SK-N-DZ (cell line): ENCODE data around the gene FYTTD1.

Experiments
- DNase-seq: peaks from one replicate; pipeline ENCODE4 v3.0.0-alpha.2; 2015; ENCODE audit warnings: low spot score

FYTTD1 gene

DNA sequence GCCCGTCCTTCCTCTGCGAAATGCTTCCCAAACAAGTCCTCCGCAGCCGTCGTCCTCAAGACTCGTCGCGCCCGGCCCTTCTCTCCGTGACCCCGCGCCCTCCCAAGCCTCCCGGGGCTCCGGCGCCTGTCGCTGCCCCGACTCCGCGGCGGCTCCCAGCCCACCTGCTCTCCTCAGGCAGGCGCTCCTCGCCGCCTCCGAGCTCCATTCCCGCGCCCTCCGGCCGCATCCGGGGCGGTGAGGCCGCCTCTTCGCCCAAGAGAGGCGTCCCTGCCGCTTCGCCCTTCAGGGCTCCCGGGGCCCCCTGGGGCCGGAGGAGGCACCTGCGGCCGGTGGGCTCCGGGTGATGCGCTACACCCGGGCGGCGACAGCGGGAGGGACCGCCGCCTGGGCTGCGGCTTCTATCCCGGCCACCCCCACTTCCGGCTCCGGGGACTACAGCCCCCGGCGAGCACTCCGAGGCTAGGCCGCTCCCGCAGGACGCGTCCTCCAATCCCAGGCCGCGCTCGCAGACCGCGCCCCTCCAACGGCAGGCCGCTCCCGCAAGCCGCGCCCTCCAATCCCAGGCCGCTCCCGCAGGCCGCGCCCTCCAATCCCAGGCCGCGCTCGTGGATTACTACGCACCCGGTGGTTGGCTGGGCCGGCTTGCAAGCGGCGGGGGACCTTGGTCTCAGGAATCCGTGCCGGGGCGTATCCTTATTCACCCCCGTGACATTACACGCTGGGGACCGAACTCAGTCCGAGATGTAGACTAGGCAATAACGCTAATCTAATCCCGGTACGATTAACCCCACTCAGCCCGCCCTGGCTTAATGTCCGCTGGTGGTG is 13.0 kb upstream of the FYTTD1 start, which contains the start of gene RUBCN:
TSS of gene RUBCN (minus strand) at position 414 of the 828 bp plus-strand sequence. CDS start at position 229, 185 bp downstream.
- DNase-seq, result peak; percentile 96

DNA sequence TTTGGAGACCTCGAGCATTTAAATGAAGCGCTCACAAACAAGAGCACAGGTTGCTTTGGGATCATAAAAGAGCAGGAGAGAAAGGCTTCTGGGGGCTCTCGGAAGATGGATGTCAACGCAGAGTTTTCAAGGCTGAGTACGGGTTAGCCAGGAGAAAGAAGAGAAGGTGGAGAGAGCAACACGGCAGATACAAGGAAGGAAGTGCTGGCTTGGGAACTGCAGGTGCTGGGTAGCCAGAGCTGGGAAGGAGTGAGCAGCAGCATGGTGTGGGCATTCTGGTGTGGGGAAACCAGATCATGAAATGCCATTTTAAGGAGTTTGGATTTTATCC is 12.4 kb upstream of the FYTTD1 start:
- DNase-seq, result no peak

DNA sequence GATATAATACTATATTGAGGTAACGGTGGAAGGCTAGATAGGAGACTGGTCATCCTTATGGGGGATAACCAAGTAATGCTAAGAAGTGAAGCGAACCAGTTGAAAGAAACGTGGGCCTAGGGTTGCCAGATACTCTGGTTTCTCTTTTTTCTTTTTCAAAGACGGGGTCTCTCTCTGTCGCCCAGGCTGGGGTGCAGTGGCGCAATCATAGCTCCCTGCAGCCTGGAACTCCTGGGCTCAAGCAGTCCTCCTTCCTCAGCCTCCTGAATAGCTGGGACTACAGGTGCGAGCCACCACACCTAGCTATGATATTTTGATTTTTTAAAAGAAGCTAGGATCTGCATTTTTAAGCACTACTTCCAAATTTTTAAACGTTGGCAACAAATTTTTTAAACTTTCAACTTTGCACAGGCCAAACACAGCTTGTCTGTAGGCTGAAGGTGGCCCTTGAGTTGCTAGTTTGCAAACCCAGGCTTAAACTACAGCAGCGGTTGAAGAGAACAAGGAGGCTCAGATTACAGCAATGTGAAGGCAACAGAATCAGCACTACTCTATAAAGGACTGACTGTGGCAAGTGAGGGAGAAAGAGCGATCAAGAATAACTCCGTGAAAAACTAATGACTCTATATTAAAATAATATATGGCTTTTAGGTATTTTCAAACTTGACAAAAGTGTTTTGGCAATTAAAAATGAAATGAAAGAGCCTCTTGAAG is 11.8 kb upstream of the FYTTD1 start:
- no peak for DNase-seq

DNA sequence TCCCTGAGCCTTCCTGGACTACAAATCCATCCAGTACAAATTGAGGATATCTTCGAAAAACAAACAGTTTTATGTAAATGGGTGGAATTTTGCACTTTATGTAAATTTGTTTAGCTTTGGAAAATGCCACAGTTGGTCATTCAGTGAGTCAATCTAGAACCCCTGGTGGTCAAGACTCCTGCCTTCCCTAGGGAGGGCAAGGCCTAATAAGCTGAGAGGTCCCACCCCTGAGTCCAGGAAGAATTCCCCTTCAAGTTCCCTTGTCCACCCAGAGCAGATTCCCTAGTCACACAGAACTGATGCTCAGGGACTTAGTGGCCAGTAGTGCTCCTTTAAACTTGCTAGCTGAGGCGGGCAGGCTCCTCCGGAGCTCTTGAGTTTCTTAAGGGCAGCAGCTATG is 6.9 kb upstream of the FYTTD1 start:
- no peak for DNase-seq

DNA sequence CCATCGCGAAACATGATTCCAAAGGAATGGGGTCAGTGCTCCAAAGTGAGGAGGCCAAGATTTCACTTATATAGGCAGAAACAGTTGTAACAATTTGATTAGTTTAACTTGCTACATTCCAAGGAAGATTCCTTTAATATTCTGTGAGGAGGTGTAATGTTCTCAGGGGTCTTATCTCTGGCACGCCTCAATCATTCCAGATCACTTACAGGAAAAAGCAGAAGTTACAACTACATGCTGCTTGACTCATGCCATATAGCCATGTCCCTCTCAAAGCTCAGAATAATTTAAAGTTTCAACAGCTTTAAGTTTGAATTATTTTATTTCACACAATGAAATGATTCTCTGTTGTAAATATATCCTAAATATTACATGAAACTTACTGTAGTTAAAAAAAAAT is 3.5 kb upstream of the FYTTD1 start:
- no peak for DNase-seq

DNA sequence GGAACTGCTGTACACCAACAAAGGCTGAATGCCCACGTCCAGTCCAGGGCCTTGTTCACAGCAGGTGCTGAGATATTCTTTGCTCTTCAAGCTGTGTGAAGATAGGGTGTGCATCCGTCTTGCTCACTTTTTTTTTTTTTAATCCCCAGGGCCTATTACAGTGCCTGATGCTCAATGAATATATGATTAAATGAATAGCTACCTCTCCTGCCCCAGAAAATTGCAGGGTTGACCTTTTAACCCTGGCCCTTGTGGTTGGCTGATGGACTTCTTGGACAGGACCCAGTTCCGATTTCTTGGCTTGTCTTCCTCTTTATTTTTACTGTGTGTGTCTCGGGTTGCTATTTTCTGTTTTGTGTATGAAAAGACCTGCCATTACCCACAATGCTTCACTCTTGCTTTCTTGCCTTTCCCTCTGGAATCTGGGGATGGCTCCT is 2.9 kb upstream of the FYTTD1 start:
- DNase-seq, result no peak

DNA sequence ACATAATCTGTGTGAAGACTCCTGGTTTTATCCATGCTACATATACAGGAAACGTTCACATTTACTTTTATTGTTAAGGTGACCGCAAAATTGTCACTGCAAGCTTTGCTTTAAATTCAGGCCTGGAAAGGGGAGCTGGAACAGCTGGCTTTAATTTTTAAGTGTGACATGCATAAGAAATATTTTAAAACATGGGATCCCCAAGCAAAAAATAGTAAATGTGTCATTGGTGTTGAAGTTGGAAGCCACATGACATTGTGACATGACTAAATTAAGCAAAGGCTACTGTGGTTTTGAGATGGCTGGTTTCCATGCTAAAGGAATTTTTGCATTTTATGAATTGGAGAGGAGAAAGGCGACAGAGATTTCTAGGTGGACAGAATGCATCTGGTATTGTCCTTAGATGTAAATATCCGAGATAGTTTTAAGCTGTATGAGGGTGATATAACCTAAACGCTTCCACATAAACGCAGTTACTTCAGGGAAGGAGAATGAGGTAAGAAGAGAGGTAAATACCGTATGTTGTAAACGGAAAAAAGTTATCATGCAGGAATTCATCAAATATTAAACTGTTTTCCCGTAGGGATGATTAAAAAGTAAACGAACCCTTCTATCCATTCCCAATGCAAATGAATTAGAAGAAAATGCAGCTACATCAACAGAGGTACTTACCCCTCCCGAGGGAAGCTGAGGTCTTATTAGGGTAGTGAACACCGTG is 927 bp upstream of the FYTTD1 start:
- no peak for DNase-seq

DNA sequence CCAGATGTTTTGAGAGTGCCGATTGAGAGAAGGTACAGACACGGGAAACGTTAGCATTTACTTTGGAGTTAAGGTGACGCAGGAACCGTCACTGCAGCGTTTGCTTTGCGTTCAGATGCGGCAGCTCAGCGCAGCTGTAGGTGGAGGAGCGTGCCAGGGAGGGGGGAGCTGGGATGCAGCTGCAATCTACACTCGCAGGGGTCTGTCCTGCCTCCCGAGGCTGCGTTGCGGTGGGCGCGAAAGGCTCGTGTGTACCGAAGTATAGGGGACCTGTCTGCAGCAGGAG is 425 bp upstream of the FYTTD1 start:
- DNase-seq, result no peak

DNA sequence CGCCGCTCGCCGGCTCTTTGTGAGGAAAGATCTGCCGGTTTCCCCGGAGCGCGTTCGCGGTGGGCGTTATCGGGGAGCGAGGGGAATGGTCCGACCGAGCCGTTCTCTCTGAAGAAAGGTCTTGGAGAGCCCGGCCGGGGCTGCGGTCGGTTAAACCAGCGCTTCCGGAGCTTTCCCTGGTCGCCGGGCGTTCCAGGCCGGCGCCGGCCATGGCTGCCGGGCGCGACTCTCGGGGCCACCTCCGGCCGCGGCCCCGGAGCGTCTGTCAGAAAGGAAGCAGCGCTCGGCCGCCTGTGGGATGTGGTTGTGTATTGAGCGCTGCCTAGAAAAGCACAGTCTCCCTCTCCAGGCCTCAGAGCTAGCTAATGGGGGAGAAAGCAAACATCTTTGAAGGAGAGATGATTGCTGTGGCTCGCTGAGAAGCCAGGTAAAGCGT is 731 bp downstream of the FYTTD1 start:
- peak; percentile 66 for DNase-seq

DNA sequence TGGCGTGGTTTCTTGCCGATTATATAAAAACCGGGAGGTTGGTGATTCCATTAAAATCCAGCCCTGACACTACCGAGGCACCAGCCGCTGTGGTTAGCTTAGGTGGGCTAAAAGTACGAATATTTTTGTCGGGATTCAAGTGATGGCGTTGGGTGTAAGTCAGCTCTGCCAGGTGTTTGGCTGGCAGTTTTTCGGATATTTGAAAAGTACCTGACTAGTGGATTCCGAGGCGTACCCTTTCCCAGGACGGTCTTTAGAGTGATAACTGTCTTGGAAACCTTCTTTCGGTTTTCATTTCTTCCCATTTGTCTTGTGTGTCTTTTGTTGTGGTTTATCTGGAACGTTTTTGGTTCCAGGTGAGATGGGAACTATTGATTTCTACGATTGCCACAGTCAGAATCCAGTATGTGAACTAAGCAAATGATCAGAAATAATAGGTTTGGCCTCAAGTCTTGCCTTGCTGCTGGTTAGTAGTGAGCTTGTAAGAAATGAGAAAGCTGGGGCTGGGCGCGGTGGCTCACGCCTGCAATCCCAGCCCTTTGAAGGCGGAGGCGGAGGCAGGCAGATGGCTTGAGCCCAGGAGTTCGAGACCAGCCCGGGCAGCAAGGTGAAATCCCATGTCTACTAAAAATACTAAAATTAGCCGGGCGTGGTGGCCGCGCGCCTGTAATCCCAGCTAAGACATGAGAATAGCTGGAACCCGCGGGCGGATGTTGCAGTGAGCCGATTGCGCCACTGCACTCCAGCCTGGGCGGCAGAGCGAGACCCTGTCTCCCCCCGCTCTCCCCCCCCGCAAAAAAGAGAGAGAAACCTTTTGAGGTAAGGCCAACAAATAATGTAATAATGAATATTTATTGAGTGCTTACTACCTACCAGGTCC is 1.4 kb downstream of the FYTTD1 start:
- peak; percentile 32 for DNase-seq

DNA sequence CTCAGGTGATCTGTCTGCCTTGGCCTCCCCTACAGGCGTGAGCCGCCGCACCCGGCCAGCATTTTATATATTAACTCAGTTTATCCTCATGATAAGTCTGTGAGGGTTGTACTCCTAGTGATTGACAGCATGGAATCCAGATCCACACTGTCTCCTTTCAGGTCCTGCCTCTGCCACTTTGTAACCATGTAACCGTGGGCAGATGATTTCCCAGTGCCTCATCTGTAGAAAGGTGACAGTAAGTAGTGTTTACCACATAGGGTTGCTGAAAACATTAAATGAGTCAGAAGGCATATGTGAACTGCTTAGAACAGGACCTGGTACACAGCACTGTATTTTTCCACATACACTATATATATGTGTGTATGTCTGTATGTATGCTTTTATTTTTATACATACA is 2.4 kb downstream of the FYTTD1 start:
- no peak for DNase-seq

DNA sequence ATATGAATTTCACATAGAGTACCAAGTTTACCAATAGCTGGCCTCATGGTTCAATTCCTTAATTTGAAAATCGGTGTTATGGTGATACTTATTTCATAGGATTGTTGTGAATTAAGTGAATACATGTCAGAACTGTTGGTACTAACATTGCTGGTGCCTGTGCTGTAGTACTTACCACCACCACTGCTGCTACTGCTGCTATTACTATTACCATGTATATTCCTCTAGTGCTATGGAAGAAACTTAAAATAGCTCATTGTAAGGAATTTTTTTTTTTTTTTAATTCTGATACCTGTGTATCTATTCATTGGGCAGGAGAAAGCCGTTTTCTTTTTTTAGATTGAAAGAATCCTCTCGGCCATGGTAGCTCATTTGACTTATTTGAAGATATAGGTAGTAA is 3.6 kb downstream of the FYTTD1 start:
- DNase-seq, result no peak

DNA sequence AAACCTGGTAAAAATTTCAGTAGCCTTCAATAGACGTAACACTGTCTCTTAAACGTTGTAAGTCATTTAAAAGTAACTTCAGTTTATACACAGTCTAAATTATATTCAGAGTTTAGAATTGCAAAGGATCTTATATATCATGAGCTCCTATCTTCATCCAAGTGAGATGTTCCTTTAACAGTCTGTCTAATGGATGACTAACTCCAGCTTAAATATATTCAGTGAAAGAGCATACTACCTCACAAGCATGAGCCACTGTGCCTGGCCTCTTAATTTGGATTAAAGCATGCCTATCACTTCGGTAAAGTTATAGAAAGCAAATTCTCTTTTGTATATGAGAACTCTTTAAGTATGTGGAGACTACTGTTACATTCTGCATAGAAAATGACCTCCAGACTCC is 7.0 kb downstream of the FYTTD1 start:
- DNase-seq, result no peak

DNA sequence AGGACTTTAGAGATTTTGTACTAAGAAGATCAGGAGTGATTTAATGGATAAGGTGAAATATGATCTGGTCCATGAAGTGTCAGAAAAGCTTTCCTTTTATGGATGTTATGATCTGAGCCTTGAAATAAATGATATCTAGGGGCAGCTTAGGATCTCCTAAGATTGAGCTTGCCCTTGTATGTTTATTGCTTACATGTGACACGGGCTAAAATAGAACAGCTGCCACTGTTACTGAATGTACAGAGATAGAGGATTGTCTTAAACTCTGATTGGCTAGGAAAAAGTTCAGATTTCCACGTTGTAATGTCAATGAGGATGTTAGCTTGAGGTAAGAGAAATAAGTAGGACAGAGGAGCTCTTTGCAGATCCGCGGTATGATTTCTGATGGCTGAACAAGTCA is 8.8 kb downstream of the FYTTD1 start:
- DNase-seq, result no peak

DNA sequence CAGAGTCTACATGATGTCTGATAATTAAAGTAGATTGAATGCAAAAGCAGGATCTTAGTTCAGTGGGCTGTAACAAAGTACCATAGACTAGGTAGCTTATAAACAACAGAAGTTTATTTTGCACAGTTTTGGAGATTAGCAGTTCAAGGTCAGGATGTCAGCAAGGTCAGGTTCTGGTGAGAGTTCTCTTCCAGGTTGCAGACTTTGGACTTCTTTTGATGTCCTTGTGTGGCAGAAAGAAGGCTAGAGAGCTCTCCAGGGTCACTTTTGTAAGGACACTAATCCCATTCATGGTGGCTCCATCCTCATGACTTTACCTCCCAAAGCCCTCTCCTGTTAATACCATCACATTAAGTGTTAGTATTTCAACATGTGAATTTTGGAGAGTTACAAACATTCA is 12.1 kb downstream of the FYTTD1 start:
- DNase-seq, result no peak

DNA sequence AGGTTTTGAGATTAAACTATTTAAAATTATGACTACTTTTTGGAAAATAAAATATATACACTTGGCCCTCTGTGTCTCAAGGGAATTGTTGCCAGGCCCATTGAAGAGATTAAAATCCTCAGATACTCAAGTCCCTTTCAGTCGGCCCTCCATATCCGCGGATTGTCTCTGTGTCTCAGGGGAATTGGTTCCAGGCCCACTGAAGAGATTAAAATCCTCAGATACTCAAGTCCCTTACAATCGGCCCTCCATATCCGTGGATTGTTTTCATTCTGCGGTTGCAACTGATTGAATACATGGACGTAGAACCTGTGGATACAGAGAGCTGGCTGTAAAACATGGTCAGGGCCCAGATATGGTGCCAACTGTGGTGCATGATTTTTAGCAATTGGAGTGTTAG is 25.6 kb downstream of the FYTTD1 start:
- DNase-seq, result peak; percentile 45

DNA sequence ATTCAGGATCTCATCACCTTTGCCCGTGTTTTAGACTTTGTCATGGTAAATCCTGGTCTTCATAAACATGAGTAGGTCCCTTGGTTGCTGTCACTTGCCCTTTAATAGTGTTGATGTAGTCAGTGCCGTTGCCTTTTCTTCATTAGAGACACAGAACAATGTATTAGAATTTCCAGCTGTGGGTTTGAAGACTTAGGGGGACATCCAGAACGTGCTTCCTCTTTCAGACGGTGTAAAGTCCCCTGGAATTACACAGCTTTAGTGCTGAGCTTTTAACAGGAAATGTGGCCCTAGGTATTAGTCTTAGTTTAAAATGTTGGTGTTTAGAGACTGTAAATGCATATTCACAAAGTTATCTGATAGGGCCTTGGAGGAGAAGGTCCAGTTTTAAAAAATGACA is 32.5 kb downstream of the FYTTD1 start:
- no peak for DNase-seq

DNA sequence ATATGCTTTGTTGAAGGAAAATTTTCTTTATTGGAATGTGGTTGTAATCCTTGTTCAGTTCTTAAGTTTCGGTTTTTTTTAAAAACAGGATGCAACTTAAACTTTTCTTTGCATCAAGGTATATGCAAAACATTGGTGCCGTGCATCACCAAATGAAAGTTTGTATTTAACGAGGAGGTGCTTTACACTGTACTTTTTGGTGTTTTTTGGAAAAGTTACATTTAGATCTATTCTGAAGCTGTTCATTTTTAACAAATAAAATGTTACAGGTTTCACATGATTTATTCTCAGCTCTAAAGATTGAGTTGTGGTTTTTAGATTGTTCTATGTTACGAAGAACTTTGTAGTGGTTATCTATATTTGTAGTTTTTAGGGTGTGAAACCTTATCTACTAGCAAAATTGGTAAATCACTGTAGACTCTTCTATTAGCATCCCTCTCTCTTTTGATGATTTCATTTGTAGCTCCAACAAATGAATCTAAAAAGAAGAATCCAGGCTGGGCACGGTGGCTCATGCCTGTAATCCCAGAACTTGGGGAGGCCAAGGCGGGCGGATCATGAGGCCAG is 34.4 kb downstream of the FYTTD1 start:
- DNase-seq, result no peak

DNA sequence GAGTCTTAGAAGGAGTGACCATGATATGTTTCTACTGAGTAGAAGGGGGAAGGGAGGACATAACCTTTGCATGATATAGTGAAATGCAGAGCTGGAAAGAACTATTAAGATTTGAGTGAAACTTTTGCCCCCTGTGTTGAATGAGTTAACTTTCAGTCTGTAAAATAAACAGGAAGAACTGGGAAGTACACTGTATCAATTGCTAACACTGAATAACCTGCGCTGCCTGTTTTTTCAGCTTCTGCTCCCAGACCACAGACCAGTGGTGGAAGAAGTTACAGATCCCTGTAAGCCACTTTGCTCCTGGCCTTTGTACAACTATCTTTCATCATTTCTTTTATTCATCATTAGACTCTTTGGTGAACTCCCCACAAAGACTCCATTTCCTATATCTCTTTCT is 37.7 kb downstream of the FYTTD1 start:
- no peak for DNase-seq

DNA sequence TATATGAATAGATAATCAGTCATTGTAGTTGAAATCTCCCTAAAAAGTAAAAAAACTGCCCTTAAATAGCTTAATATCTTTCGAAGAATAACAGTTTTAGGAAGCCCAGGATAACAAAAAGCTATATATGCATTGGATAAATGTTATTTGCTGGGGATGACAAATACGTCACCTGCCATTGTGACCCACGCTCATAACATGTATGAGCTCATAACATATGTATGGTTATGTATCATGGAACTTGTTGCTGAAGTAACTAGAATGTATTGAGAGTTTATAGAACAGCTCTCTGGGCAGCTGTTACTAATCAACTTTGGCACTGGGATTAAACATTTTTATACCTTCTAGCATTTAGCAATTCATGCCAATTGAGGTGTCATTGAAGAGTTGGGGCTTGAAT is 39.6 kb downstream of the FYTTD1 start:
- DNase-seq, result no peak

DNA sequence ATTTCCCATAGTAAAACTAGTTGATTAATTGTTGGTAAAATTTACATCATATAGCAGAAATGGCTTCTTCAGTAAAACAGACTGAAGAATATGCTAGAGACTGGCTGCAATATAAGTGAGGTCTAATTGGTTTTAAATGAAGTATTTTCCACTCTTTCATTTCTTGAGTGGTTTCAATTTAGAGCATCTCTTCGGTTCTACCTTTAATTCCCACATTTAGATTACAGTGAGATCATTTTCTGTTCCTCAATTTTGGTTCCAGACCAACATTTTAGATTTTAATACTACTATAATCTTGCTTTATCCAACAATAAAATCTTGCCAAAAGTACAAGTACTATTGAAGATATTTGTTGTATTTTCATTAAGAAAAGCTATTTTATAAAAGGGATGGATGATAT is 40.4 kb downstream of the FYTTD1 start:
- no peak for DNase-seq
